PC-9 (cell line): Measurements from ENCODE around the gene LPAR4. TPM values are rescaled to one million over a fixed set of nuclear protein-coding genes. Genes with fewer than 3 reads are reported as not detected.

ENCODE experiments used
- BruUV-seq: library from RNA; stranded (reverse); fragments of 400-500 nt; replicated peaks from 2 replicates; lab custom pipeline; 2021; lab: Mats Ljungman, UMichigan
- CTCF ChIA-PET: fragments of 300-600 bp; sonication (Branson Sonifier 250); formaldehyde crosslinking; loops from one replicate; lab custom pipeline; 2022; ENCODE audit warnings: antibody characterized with exemption; lab: Charles Lee
- POLR2A ChIA-PET: fragments of 300-600 bp; sonication (Branson Sonifier 250); formaldehyde crosslinking; loops from one replicate; lab custom pipeline; 2022; ENCODE audit warnings: antibody characterized with exemption; ENCODE audit not compliant: unreplicated experiment; lab: Charles Lee
- DNase-seq, 2 experiments: peaks; one replicate each; pipeline versions ENCODE4 v3.0.0 to v3.0.0-alpha.2; 2015 to 2022; ENCODE audit warnings: mixed read lengths in 1 of 2
- H2AFZ ChIP-seq: fragments of 200-600 bp; sonication (generic); 2 replicates; pipeline ENCODE4 v1.8.1; 2017; ENCODE audit warnings: antibody characterized with exemption
- H3F3A ChIP-seq: fragments of 200-600 bp; sonication (generic); 2 replicates; pipeline ENCODE4 v1.8.1; 2017; ENCODE audit warnings: antibody characterized with exemption, mild to moderate bottlenecking, low read depth; ENCODE audit not compliant: insufficient read depth
- H3K27ac ChIP-seq: fragments of 200-600 bp; sonication (generic); 2 replicates; pipeline ENCODE4 v1.6.1; 2016; ENCODE audit warnings: mixed run types
- H3K27me3 ChIP-seq: fragments of 200-600 bp; sonication (generic); 2 replicates; pipeline ENCODE4 v1.6.1; 2016; ENCODE audit warnings: low read depth, mixed run types; ENCODE audit not compliant: insufficient read depth
- H3K36me3 ChIP-seq: fragments of 200-600 bp; sonication (generic); 2 replicates; pipeline ENCODE4 v1.6.1; 2016; ENCODE audit warnings: low read depth, mixed run types
- H3K4me1 ChIP-seq: fragments of 200-600 bp; sonication (generic); replicated peaks from 2 replicates; pipeline ENCODE4 v1.6.1; 2016; ENCODE audit warnings: mixed run types; ENCODE audit not compliant: insufficient read depth
- H3K4me2 ChIP-seq: fragments of 200-600 bp; sonication (generic); 2 replicates; pipeline ENCODE4 v1.6.1; 2017; ENCODE audit warnings: mixed run types
- H3K4me3 ChIP-seq: fragments of 200-600 bp; sonication (generic); 2 replicates; pipeline ENCODE4 v1.6.1; 2016; ENCODE audit warnings: mixed run types
- H3K79me2 ChIP-seq: fragments of 200-600 bp; sonication (generic); 2 replicates; pipeline ENCODE4 v1.6.1; 2017; ENCODE audit warnings: low read depth, mixed run types
- H3K9me2 ChIP-seq: fragments of 200-600 bp; sonication (generic); 2 replicates; pipeline ENCODE4 v1.8.1; 2017; ENCODE audit warnings: mild to moderate bottlenecking; ENCODE audit not compliant: insufficient read depth
- H3K9me3 ChIP-seq: fragments of 200-600 bp; sonication (generic); 2 replicates; pipeline ENCODE4 v1.8.1; 2016; ENCODE audit warnings: low read depth; ENCODE audit not compliant: insufficient read depth
- H4K20me1 ChIP-seq: fragments of 200-600 bp; sonication (generic); 2 replicates; pipeline ENCODE4 v1.8.1; 2017; ENCODE audit not compliant: insufficient read depth
- CTCF ChIP-seq: fragments of 200-600 bp; sonication (generic); conservative IDR thresholded peaks from 2 replicates; pipeline ENCODE4 v1.6.1; 2017; ENCODE audit warnings: mixed run types, antibody characterized with exemption, mild to moderate bottlenecking, moderate library complexity
- EZH2 ChIP-seq: fragments of 200-600 bp; sonication (generic); IDR thresholded peaks from 2 replicates; pipeline ENCODE4 v1.8.0; 2017; ENCODE audit warnings: antibody characterized with exemption, low read depth
- intact Hi-C: fragments of 100-400 bp; cut with micrococcal nuclease; formaldehyde crosslinking; loops from one replicate; pipeline ENCODE4 v1.10.0; 2022; ENCODE audit not compliant: unreplicated experiment
- total RNA-seq: library from RNA; stranded (reverse); gene quantifications from 2 replicates; pipeline ENCODE4 v1.2.3, GENCODE V29; 2021

LPAR4 gene
- total RNA-seq, 1 experiment from 2014 or later, result not detected

- H3K27me3 ChIP-seq, result no peaks in the 10 kb centered on the region
- H3K36me3 ChIP-seq, result no peaks in the 10 kb centered on the region
- H3K4me3 ChIP-seq, result no peak overlapping the region
- no peaks in the 10 kb centered on the region for H3K79me2 ChIP-seq
- BruUV-seq, result no TSS peak
- POLR2A ChIA-PET, result no interaction called here
- no peaks in the 10 kb centered on the region for H3K9me2 ChIP-seq
- no peaks in the 10 kb centered on the region for H3F3A ChIP-seq
- no peak overlapping the region for H2AFZ ChIP-seq
- TF ChIP-seq CTCF (no peak), EZH2 (no peak)
- H3K27ac ChIP-seq, result no peak overlapping the region
- DNase-seq, result no peak
- intact Hi-C loops, result no loop called here
- H3K9me3 ChIP-seq, result no peaks in the 10 kb centered on the region
- H3K4me1 ChIP-seq, result no peaks in the 10 kb centered on the region
- CTCF ChIA-PET, result no interaction called here
- no peaks in the 10 kb centered on the region for H4K20me1 ChIP-seq
- no peak overlapping the region for H3K4me2 ChIP-seq
Observed at GRCh38 chrX:78796916-78797315, 49.4 kb downstream of the LPAR4 start.

- H3K27me3 ChIP-seq, result no peaks in the 10 kb centered on the region
- no peak overlapping the region for H3K27ac ChIP-seq
- ChIA-PET POLR2A (no interaction called here), CTCF (no interaction called here)
- H3K9me2 ChIP-seq, result no peaks in the 10 kb centered on the region
- no peak overlapping the region for H3K4me2 ChIP-seq
- H4K20me1 ChIP-seq, result no peaks in the 10 kb centered on the region
- no peak overlapping the region for H2AFZ ChIP-seq
- no peaks in the 10 kb centered on the region for H3K36me3 ChIP-seq
- DNase-seq, result no peak
- no peaks in the 10 kb centered on the region for H3K4me1 ChIP-seq
- no peak overlapping the region for H3K4me3 ChIP-seq
- no peaks in the 10 kb centered on the region for H3K9me3 ChIP-seq
- TF ChIP-seq EZH2 (no peak), CTCF (no peak)
- no TSS peak for BruUV-seq
- intact Hi-C loops, result no loop called here
- no peaks in the 10 kb centered on the region for H3K79me2 ChIP-seq
- no peaks in the 10 kb centered on the region for H3F3A ChIP-seq
Observed at GRCh38 chrX:78800114-78800513, 52.6 kb downstream of the LPAR4 start.

GRCh38 chrX:78800694-78801093 is 53.2 kb downstream of the LPAR4 start:
- Histone ChIP-seq H3K9me2 (no peaks in the 10 kb centered on the region), H3K27me3 (no peaks in the 10 kb centered on the region), H3K4me2 (no peak overlapping the region), H4K20me1 (no peaks in the 10 kb centered on the region), H3K4me1 (no peaks in the 10 kb centered on the region), H3K4me3 (no peak overlapping the region), H3K36me3 (no peaks in the 10 kb centered on the region), H2AFZ (no peak overlapping the region), H3K79me2 (no peaks in the 10 kb centered on the region), H3K27ac (no peak overlapping the region), H3F3A (no peaks in the 10 kb centered on the region), H3K9me3 (no peaks in the 10 kb centered on the region)
- intact Hi-C loops, result no loop called here
- no TSS peak for BruUV-seq
- TF ChIP-seq CTCF (no peak), EZH2 (no peak)
- ChIA-PET POLR2A (no interaction called here), CTCF (no interaction called here)
- DNase-seq, result no peak
